Fibroblast of skin of left quadriceps (primary cell): ENCODE data around the gene WDR59.
"Not testable (repeated sequence)": the region's sequence is repeated elsewhere in the genome, so short reads cannot be mapped to it uniquely, and the experiment has no call there.

Experiments
- DNase-seq, 2 experiments: peaks; one replicate each; pipeline ENCODE4 v3.0.0-alpha.2; 2013; ENCODE audit warnings: low read depth in 2 of 2

The WDR59 gene

DNA sequence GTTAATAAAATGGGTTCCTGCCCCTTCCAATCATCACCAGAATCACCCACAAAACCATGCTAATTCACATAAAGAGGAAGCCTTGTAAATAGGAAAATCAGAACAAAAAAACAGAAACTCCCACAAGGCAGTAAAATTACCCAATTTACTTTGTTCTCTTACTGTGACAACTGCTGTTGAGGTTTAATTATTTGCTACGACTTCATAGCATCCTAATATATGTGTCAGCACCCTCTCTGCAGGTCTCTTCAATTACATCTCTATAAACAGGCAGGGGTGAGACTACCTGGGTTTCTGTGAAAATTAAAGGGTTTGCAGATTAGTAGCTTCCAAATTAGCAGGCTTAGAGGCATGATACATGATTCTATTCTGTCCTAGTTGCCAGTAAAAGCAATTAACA, 2.7 kb downstream of the WDR59 start:
- no peak for DNase-seq

DNA sequence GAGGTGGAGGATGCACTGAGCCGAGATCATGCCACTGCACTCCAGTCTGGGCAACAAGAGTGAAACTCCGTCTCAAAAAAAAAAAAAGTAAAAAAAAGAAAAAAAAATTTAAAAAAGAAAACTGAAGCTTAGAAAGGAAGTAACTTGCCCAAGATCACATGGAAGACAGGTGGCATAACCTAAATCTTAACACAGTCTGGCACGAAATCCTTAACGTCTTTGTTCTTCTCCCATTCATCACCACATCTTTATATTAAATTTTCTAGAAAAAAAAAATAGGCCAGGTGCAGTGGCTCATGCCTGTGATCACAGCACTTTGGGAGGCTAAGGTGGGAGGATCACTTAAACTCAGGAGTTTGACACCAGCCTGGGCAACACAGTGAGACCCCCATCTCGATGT, 9.3 kb downstream of the WDR59 start:
- DNase-seq: no peak

DNA sequence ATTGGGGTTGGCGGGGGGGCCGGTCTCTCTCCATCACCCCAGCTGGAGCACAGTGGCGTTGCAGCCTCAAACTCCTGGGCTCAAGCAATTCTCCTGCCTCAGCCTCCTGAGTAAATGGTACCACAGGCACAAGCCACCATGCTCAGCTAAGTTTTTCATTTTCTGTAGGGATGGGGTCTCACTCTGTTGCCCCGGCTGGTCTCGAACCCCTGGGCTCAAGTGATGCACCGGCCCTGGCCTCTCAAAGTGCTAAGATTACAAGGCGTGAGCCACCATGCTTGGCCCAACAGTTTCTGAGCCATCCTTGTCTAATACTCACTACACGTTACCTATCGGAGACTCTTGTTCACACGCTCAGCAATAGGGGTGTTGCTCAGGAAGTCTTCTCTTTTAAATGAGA, 11.6 kb downstream of the WDR59 start:
- DNase-seq: no peak

DNA sequence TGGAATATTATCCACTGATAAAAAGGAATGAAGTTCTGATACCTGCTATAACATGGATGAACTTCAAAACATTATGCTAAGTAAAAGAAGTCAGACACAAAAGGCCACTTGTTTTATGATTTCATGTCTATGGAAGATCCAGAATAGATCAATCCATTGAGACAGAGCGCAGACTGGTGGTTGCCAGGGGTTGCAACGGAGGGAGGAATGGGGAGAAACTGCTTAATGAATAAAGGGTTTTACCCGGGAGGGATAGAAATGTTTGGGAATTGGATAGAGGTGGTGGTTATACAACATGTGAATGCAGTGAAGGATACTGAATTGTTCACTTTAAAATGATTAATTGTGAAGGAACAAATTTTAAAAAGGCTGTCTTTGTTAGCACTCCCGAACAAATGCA, 30.2 kb downstream of the WDR59 start:
- DNase-seq: no peak

DNA sequence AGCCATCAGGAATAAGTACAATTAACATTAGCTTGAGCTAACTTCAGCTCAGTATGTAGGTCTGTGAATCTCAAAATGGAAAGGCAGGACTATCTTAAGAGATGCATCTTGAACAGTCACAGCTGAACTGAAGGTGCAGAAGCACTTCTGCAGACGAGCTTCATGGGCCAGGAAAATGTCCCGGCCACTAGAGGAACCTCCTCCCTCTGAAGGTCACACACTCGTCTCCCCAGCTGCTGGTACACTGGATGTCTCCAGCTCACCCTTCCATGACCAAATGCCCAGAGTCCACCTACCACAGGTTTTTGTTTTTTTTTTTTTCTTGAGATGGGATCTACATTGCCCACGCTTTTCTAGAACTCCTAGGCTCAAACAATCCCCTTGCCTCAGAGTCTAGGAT, 33.2 kb downstream of the WDR59 start:
- DNase-seq: no peak

DNA sequence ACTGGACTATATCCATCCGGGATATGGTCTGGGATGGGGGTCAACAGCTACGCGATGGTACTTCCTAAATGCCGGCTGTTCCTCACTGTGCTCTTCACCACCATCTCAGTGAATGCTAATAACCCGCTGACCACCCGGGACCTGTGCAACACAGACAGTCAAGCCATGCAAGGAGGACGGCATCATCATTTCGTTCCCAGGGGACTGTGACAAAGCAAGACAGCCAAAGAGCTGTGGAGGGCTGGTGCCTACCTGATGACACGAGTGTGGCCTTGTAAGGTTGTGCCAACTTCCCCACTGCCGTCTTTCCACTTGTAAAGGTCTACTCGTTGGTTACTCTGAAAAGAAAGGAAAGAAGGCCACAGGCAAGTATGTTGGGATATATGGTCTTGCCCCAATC, 33.7 kb downstream of the WDR59 start:
- no peak for DNase-seq

DNA sequence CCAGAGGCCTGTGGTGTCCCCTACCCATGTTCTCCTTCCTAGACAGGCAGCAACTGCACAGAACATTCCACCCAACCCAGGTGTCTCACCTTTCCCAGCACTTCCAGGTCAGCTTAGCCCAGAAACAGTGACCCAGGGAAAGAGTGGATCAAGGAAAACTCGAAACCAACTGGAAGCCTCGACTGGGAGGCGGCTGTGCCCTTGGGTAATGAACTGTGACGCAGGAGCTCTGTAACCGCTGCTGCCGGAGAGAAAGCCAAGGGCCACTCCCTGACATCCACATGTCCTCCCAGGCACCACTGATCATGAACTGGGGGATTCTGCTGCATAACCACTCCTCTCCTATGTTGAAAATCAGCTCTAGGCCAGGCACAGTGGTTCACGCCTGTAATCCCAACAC, 34.4 kb downstream of the WDR59 start:
- DNase-seq: no peak

DNA sequence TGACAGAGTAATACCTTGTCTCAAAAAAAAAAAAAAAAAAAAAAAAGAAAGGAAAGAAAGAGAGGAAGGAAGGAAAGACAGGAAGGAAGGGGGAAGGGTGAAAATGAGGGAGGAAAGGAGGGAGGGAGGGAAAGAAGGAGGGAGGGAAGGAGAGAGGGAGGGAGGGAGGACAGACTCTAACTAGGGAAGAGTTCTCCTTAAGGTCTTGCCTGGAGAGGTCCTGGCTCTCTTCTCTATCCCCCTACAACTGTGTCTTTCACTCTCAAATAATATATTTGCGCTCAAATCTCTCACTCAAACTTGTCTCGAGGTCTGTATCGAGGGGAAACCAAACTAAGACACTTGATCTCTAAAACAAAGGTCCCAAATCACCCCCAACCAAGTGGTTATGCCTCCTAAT, 35.6 kb downstream of the WDR59 start:
- no peak for DNase-seq

DNA sequence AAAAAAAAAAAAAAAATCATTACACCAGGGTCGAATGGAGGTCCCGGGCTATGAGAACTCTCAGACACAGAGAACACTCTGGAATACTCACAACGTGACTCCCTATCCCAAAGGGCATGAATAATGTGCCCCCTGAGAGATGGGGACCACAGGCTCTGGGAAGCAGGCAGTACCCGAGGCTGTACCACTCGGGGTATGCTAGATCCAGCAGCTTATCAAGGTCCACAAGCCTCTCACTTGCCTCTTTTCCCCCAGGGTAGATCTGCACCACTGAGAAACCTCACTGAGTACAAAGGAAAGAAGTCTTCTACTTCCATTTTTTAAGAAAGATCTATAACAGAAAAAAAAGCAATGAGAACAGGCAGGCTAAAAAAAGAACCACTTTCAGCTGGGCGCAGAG, 40.5 kb downstream of the WDR59 start:
- no peak for DNase-seq

DNA sequence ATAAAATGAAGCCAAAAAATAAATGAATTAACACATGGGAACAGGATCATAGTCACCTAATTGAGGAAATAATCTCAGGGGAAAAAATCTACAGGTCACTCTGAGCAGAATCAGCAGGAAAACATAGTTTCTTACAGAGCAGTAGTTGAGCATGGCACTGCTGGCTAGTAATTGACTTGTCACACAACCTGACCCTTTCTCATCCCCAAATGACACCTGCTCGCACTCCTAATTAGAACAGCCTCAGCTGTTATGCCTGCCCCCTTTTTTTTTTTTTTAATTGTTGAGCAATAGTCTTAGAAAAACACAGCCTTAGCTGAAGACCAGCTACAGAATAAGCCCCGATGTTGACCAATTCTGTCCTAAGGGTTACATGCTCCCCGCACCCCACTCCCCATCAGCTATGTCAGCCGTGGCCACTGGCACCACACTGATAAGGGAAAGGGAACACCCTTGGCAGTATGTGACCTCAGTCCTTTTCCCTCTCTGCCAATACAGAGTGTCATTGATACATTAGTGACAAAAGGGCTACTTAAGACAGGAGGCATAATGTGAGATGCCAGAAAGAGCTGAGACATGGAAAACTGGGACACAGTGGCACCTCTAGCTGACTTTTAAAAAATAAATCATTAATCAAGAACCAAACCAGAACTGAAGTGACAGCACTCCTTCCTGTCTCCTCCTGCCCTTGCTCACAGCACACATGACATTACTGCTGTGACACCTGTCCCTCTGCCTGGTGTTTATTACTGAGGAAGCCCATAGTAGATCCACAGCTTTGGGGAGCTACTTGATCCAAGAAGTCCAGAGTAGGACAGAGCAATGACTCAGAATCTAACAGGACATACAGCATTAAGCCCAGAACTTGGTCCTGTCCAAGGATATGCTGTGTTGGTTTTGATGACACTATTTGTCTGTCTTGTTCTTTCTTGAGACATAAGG, 41.7 kb downstream of the WDR59 start:
- no peak for DNase-seq

DNA sequence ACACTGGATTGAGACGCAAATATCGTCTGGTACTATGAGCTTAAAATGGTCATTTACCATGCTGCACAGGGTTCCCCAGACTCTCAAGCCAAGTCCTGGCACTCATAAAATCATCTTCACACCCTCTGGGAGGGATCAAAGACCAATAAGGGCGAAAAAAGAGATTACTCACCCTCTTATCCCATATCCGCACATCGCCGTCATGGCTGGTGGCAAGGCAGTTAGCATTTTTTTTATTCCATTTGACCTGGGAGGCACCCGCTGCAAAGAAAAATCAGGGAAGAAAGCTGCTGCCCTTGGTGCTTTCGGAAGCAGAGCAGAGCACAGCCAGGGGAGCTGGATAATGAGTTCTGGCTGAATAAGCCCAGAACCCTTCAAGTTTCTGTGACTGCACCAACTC, 42.4 kb downstream of the WDR59 start:
- DNase-seq: no peak

DNA sequence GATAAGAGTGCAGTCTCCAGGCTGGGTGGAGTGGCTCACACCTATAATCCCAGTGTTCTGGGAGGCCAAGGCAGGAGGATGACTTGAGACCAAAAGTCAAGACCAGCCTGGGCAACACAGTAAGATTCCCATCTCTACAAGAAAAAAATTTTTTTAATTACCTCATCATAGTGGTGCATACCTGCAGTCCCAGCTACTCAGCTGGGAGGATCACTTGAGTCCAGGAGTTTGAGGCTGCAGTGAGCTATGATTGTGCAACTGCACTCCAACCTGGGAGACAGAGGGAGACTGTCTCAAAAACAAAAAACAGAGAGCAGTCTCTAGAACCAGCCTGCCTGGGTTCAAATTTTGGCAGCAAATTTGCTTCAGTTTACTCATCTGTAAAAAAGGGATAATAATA, 45.2 kb downstream of the WDR59 start:
- no peak for DNase-seq

DNA sequence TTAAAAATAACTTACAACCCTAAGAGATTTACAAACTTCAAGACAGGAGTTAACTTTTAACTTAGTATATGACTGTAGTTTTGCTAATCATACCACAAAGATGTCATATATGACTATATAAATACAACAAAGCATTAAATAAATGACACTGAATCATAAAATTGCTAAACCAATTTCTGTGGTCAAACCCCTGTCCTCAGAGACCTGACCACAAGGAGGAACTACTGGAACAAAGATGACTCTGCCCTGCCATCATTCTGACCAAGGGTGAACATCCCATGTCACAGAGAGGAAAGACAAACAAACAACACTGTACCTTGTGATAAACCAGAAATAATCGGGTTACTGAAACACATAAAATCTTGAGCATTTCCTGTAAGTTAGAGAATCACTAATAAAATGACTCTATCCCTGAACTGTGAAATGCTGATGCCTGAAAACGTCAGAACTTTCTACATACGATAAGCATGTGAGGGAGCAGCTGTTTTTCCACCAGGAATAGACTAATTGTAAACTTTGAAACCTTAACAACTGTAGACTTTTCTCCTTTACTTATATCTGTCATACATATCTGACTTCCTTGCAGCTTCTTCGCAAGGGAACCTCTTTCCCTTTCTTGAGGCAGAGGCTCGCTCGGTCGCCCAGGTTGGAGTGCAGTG, 47.9 kb downstream of the WDR59 start:
- DNase-seq: peak; percentile 4 to 11

DNA sequence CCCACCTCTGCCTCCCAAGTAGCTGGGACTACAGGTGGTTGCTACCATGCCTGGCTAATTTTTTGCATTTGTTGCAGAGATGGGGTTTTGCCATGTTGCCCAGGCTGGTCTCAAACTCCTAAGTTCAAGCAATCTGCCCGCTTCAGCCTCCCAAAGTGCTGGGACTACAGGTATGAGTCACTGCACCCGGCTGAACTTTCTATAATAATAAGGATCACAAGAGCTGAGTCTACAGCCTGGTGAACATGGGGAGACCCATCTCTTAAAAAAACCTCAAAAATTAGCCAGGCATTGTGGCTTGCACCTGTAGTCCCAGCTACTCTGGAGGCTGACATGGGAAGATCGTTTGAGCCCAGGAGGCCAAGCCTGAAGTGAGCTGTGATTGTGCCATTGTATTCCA, 53.5 kb downstream of the WDR59 start:
- DNase-seq: no peak

DNA sequence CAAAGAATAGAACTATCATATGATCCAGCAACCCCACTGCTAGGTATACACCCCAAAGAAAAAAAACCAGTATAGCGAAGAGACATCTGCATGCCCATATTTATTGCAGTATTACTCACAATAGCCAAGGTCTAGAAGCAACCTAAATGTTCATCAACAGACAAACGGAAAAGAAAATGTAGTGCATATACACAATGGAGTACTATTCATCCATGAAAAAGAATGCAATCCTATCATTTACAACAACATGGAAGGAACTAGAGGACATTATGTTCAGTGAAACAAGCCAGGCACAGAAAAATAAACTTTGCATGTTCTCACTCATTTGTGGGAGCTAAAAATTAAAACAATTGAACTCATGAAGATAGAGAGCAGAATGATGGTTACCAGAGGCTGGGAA, 55.3 kb downstream of the WDR59 start:
- no peak for DNase-seq

DNA sequence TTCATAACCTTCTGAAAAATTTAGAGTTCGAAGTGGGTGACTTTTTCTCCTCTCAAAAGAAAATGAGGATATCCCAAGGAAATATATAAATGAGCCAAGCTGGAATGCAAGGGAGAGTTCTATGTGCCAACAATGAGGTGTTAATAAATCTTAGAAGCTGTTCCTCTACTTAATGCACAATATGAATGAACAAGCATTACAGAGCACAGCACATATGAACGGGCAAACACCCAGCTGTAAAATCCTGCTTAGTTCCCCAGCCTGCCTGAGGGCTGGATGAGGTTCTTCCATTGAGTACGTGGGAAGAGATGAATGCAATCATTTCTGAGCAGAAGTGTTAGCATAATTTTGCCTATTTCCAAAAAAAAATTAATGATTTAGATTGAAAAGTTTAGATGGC, 58.1 kb downstream of the WDR59 start:
- no peak for DNase-seq

DNA sequence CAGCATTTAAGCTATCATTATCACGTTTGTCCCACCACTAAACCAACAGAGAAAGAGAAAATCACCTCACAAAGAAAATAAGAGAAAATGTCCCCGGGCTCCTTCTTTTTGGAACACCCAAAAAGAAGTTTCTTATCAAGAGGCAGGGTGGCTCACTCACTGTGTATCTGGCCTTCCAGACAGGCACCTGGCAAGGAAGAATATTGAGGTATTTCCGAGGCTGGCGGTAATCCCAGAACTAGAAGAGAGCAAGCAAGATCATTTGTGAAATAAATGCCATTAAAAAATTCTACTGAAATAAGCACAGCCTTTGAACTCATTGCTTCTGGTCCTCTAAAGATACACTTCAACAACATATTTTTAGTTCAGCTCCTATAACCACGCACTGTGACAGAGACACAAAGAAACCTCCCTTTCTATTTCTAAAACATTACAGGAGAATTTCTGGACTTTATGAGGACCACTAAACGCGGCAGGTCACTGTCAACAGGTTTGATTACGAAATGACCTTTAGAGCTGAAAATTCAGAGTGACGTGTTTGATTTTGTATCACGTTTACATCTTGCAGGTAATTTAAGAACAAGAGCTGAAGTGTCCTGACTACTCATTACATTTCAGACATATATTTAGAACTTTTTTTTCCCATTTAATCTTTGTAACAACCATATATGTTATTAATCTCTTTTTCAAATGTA, 61.0 kb downstream of the WDR59 start:
- no peak for DNase-seq

DNA sequence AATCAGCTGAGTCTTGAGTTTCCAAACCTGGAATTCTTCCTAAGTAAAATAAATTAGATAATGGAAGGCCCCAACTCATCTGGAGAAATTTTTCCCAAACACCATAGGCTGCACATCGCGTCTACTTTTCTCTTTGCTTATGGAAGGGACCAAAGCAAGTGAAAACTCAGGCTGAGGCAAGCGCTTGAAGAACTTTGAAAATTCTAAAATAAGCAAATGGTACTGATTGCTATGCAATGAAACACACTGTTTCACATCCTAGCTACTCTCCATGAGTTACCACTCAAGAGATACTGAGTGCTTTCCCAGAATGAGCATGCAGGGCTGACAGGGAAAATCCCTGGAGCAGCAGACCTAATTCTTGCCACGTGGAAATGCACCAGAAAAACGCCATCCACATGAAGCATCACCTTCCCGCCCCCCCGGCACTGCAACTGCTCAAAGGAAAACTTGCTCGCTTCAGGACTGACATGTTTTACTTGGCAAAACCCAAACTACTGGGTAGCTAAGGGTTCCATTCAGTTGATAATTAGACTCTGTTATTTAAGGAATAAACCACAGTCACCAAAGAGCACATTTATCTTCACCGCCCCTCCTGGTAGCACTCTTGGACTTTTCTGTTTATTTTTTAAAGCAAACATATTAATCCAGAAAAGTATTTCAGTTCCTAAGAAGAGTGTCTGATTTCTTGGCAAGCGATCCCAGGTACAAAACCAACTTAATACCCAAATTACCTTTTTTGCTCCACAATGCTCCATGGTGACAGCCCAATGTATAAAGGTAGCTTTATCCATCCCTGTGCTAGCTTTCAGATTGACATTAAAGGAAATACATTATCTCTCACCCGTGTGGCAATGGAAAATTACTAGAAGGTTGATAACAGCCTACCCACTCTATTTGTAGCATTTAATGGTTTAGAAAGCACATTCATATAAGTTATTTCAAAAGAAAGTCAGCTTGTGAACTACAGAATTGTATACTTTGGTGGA, 62.5 kb downstream of the WDR59 start:
- no peak for DNase-seq

DNA sequence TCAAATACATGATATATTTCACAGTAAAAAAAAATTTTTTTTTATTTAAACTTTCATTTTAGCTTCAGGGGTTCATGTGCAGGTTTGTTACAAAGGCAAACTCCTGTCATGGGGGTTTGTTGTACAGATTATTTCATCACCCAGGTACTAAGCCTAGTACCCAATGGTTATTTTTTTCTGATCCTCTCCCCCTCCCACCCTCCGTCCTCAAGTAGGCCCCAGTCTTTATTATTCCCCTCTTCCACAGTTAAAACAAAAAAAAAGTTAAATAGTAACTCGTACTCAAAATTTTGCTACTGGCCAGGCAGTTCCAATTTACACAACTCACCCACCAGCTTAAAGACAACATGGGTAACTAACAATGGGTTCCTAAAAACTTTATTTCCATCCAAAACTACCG, 63.9 kb downstream of the WDR59 start:
- DNase-seq: no peak

DNA sequence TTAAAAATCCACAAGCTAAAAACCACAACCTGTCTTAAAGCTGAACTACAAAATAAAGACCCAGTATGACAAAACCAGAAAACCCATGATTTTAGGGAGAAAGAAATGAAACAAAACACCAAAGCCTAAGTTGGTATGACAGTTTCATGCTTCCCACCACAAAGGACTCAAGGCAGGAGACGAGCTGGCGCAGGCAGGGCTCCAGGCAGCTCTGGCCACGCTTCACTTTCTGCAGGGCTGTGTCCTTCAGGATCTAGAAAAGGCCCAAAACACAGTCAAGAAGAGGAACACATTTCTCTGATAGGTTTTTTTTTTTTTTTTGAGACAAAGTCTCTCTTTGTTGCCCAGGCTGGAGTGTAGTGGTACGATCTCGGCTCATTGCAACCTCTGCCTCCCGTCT, 75.3 kb downstream of the WDR59 start:
- DNase-seq: no peak

DNA sequence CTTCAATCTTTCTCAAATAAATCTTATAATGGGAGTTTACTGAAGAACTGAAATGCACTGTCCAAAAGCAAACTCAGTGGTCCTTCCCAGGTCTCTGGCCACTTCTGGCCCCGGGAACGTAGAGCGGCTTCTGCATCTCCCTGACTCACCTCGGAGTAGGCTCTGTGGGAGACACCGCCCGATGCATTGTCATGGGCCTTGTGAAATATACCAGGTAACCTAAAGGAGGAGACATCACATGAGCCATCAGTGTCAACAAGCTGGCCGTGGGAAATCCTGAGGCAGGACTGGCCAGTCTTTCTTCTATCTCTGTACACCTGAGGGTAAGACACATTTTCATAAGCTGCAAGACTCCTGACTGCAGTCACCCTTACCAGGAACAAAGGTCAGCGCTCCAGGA, 76.2 kb downstream of the WDR59 start:
- not testable (repeated sequence) for DNase-seq
